Hepatocyte (in vitro differentiated cells): Measurements from ENCODE around the gene ACSL4. TPM values are rescaled to one million over a fixed set of nuclear protein-coding genes. Genes with fewer than 3 reads are reported as not detected.
"Not testable (repeated sequence)": the region's sequence is repeated elsewhere in the genome, so short reads cannot be mapped to it uniquely, and the experiment has no call there.

Experiments
- DNase-seq: peaks from one replicate; pipeline ENCODE4 v3.0.0-alpha.2; 2016; ENCODE audit warnings: low spot score
- H2AFZ ChIP-seq: fragments of 200-600 bp; sonication (generic); 2 replicates; pipeline ENCODE4 v1.6.0; 2016; ENCODE audit warnings: antibody characterized with exemption, mild to moderate bottlenecking
- H3K27ac ChIP-seq: fragments of 200-600 bp; sonication (generic); 2 replicates; pipeline ENCODE4 v1.5.1; 2016; ENCODE audit warnings: mild to moderate bottlenecking
- H3K27me3 ChIP-seq: fragments of 200-600 bp; sonication (generic); 2 replicates; pipeline ENCODE4 v1.6.1; 2016
- H3K36me3 ChIP-seq: fragments of 200-600 bp; sonication (generic); replicated peaks from 2 replicates; pipeline ENCODE4 v1.5.1; 2016; ENCODE audit warnings: low read depth; ENCODE audit not compliant: insufficient read depth
- H3K4me1 ChIP-seq: fragments of 200-600 bp; sonication (generic); 2 replicates; pipeline ENCODE4 v1.5.1; 2016; ENCODE audit warnings: mild to moderate bottlenecking, moderate library complexity; ENCODE audit not compliant: insufficient read depth
- H3K4me2 ChIP-seq: fragments of 200-600 bp; sonication (generic); 2 replicates; pipeline ENCODE4 v1.6.0; 2016
- H3K4me3 ChIP-seq: fragments of 200-600 bp; sonication (generic); 2 replicates; pipeline ENCODE4 v1.5.1; 2016; ENCODE audit warnings: mild to moderate bottlenecking
- H3K79me2 ChIP-seq: fragments of 200-600 bp; sonication (generic); 2 replicates; pipeline ENCODE4 v1.6.0; 2017; ENCODE audit warnings: mild to moderate bottlenecking
- H3K9me2 ChIP-seq: fragments of 200-600 bp; sonication (generic); replicated peaks from 2 replicates; pipeline ENCODE4 v1.6.0; 2017; ENCODE audit warnings: mild to moderate bottlenecking; ENCODE audit not compliant: insufficient read depth
- H3K9me3 ChIP-seq: fragments of 200-600 bp; sonication (generic); 2 replicates; pipeline ENCODE4 v1.5.1; 2016; ENCODE audit warnings: low read depth, mild to moderate bottlenecking
- H4K20me1 ChIP-seq: fragments of 200-600 bp; sonication (generic); 2 replicates; pipeline ENCODE4 v1.6.0; 2016; ENCODE audit warnings: mild to moderate bottlenecking; ENCODE audit not compliant: insufficient read depth, poor library complexity, severe bottlenecking
- EZH2 ChIP-seq: fragments of 200-600 bp; sonication (generic); IDR thresholded peaks from 2 replicates; pipeline ENCODE4 v1.6.1; 2016; ENCODE audit warnings: antibody characterized with exemption, mild to moderate bottlenecking, borderline replicate concordance
- EZH2phosphoT487 ChIP-seq: fragments of 200-600 bp; sonication (generic); IDR thresholded peaks from one replicate; pipeline ENCODE4 v1.6.1; 2018; ENCODE audit warnings: antibody characterized with exemption, mild to moderate bottlenecking, low read depth, moderate library complexity; ENCODE audit not compliant: unreplicated experiment, severe bottlenecking
- WGBS: methylation state at CpG from one replicate; pipeline ENCODE4 v1.1.6; 2016; ENCODE audit warnings: low lambda C conversion rate; ENCODE audit errors: missing lambda C conversion rate; 5-methylcytosine and 5-hydroxymethylcytosine counted together
- polyA plus RNA-seq: library from polyadenylated mRNA; unstranded; fragments of >200 nt; fragmentation: Nextera tagmentation; extraction: Ambion mirVana; gene quantifications from 2 replicates; pipeline ENCODE4 v1.2.1, GENCODE V29; 2016
- total RNA-seq: library from RNA; depleted of rRNA; stranded (reverse); fragments of >200 nt; gene quantifications from 2 replicates; pipeline ENCODE4 v1.2.3, GENCODE V29; 2014
- TF ChIP-seq, protein P1 (sequence below): fragments of 200-600 bp; sonication (generic); IDR thresholded peaks from 2 replicates; pipeline ENCODE4 v1.5.1; 2016; ENCODE audit warnings: antibody characterized with exemption, mild to moderate bottlenecking; ENCODE audit not compliant: poor library complexity

ACSL4 gene
- total and polyA plus RNA-seq, 2 experiments from 2014 or later, result 51.8 to 250 TPM

DNA sequence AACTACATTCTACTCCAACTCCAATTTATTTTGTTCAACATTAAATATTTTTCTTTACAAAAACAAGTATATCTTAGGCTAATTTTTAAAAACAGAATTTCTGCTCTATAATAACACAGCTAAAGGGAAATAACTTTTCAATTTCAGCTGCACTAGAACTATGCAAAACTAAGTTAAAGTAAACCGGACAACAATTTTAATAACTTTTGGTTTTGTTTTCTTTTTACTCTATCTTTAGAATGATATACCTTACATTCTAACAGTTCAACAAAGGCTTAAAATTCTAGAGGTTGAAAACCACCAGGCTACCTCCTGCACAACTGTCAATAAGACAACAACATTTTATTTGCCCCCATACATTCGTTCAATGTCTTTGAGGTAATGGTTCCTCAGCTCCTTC, 89.4 kb downstream of the ACSL4 start:
- Histone ChIP-seq H4K20me1 (no peaks in the 10 kb centered on the region), H3K4me1 (no peaks in the 10 kb centered on the region), H3K4me2 (no peak overlapping the region), H3K27ac (no peak overlapping the region), H3K36me3 (no peaks in the 10 kb centered on the region), H3K4me3 (no peak overlapping the region), H2AFZ (no peak overlapping the region), H3K9me2 (no peaks in the 10 kb centered on the region), H3K27me3 (no peaks in the 10 kb centered on the region), H3K9me3 (no peaks in the 10 kb centered on the region), H3K79me2 (no peaks in the 10 kb centered on the region)
- DNase-seq, result no peak
- 80% methylated on average over 2 of the region's 2 CpGs for WGBS
- TF ChIP-seq EZH2, result no peak
- TF ChIP-seq EZH2phosphoT487, result no peak
- TF ChIP-seq, protein P1, sequence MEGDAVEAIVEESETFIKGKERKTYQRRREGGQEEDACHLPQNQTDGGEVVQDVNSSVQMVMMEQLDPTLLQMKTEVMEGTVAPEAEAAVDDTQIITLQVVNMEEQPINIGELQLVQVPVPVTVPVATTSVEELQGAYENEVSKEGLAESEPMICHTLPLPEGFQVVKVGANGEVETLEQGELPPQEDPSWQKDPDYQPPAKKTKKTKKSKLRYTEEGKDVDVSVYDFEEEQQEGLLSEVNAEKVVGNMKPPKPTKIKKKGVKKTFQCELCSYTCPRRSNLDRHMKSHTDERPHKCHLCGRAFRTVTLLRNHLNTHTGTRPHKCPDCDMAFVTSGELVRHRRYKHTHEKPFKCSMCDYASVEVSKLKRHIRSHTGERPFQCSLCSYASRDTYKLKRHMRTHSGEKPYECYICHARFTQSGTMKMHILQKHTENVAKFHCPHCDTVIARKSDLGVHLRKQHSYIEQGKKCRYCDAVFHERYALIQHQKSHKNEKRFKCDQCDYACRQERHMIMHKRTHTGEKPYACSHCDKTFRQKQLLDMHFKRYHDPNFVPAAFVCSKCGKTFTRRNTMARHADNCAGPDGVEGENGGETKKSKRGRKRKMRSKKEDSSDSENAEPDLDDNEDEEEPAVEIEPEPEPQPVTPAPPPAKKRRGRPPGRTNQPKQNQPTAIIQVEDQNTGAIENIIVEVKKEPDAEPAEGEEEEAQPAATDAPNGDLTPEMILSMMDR, result no peak

DNA sequence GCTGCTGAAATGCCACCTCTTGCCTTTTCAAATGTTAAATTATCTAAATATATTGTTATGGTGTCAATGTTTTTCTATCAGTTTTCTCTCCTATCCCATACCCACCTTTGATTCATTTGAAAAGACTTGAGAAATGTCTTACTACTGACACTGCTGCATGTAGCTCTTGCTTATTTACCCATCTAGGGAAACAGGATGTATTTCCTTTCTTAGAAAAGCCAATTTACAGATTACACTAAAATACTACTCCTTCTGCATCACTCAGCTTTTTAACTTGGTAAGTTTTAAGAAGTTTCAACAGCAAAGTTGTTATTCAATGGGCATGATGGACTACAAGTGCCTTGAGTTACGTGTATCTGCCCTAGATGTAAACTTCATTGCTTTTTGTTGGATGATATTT, 94.9 kb downstream of the ACSL4 start:
- H3K36me3 ChIP-seq, result no peaks in the 10 kb centered on the region

DNA sequence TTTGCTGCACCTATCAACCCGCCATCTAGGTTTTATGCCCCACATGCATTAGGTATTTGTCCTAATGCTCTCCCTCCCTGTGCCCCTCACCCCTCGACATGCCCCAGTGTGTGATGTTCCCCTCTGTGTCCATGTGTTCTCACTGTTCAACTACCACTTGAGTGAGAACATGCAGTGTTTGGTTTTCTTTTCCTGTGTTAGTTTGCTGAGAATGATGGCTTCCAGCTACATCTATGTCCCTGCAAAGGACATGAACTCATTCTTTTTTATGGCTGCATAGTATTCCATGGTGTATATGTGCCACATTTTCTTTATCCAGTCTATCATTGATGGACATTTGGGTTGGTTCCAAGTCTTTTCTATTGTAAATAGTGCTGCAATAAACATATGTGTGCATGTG, 95.6 kb downstream of the ACSL4 start:
- not testable (repeated sequence) for H4K20me1 ChIP-seq, H3K4me1 ChIP-seq
- 84% methylated on average over 2 of the region's 2 CpGs for WGBS

More for the DNA sequence above, 94.9 kb downstream of the ACSL4 start:
- Histone ChIP-seq H3K27me3 (no peaks in the 10 kb centered on the region), H2AFZ (no peak overlapping the region), H3K9me2 (no peaks in the 10 kb centered on the region), H3K4me3 (no peak overlapping the region), H3K4me2 (no peak overlapping the region), H3K4me1 (no peaks in the 10 kb centered on the region), H4K20me1 (no peaks in the 10 kb centered on the region), H3K27ac (no peak overlapping the region), H3K9me3 (no peaks in the 10 kb centered on the region), H3K79me2 (no peaks in the 10 kb centered on the region)
- TF ChIP-seq, protein P1, result no peak
- no peak for TF ChIP-seq EZH2phosphoT487
- no peak for TF ChIP-seq EZH2
- 55% methylated on average over 1 of the region's 1 CpG for WGBS
- no peak for DNase-seq

DNA sequence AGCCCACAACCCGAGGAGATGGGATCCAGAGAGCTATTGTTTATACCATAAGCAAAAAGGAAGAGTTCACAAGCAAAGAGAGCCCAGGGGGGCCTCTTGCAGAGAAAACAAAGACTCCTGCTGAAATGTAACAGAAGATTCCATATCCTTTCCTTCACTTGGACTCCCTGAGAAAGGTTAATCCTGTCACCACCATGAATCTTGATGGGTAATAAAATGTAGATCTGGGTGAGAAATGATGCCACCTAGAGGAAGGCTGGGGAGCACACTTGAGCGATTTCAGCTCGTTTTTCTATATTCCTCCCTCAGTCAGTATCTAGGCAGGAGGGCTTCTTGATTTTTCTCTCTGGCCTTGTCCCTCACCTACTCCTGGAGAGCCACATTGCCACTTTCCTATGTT, 97.9 kb downstream of the ACSL4 start:
- Histone ChIP-seq H3K27me3 (no peaks in the 10 kb centered on the region), H2AFZ (no peak overlapping the region), H3K9me2 (no peaks in the 10 kb centered on the region), H3K4me1 (no peaks in the 10 kb centered on the region), H3K27ac (no peak overlapping the region), H3K9me3 (no peaks in the 10 kb centered on the region), H3K4me3 (no peak overlapping the region), H4K20me1 (no peaks in the 10 kb centered on the region), H3K36me3 (no peaks in the 10 kb centered on the region), H3K79me2 (no peaks in the 10 kb centered on the region), H3K4me2 (no peak overlapping the region)
- WGBS, result 27% methylated on average over 3 of the region's 3 CpGs
- TF ChIP-seq, protein P1, result peak; percentile 32
- TF ChIP-seq EZH2 (no peak), EZH2phosphoT487 (no peak)
- DNase-seq, result no peak

More for the DNA sequence above, 95.6 kb downstream of the ACSL4 start:
- not testable (repeated sequence) for H2AFZ ChIP-seq, H3K9me2 ChIP-seq, H3K36me3 ChIP-seq, H3K27ac ChIP-seq, H3K79me2 ChIP-seq, H3K27me3 ChIP-seq, DNase-seq, H3K4me2 ChIP-seq, H3K4me3 ChIP-seq, H3K9me3 ChIP-seq
